CD14-positive monocyte (primary cell): ENCODE measurements around the gene GRID2. TPM values are rescaled to one million over a fixed set of nuclear protein-coding genes. Genes with fewer than 3 reads are reported as not detected.

ENCODE experiments used
- DNase-seq, 3 donors: peaks; one replicate each; pipeline ENCODE4 v3.0.0-alpha.2; 2011 to 2022
- H2AFZ ChIP-seq: 2 replicates; pipeline ENCODE4 v1.6.0; 2012; ENCODE audit warnings: mild to moderate bottlenecking, low read depth, low read length, inconsistent platforms; ENCODE audit not compliant: insufficient read depth, poor library complexity, severe bottlenecking
- H3K27ac ChIP-seq, 2 donors: 1 replicate in 1 of 2; 2 replicates in 1 of 2; pipeline ENCODE4 v1.5.1; 2012 to 2013; ENCODE audit warnings: low read length in 2 of 2, control low read depth in 1 of 2, inconsistent platforms in 1 of 2, low read depth in 1 of 2, mild to moderate bottlenecking in 1 of 2
- H3K27me3 ChIP-seq, 2 donors: one replicate each; pipeline versions ENCODE4 v1.6.0 to v1.6.1; 2011 to 2013; ENCODE audit warnings: low read length in 2 of 2; ENCODE audit not compliant: control insufficient read depth in 2 of 2, insufficient read depth in 2 of 2
- H3K36me3 ChIP-seq, 2 donors: replicated peaks in 1 of 2; 1 replicate in 1 of 2; 2 replicates in 1 of 2; pipeline versions ENCODE4 v1.5.1 to v1.6.1; 2012 to 2013; ENCODE audit warnings: low read length in 2 of 2, control low read depth in 1 of 2, inconsistent platforms in 1 of 2, mild to moderate bottlenecking in 1 of 2; ENCODE audit not compliant: insufficient read depth in 2 of 2, control insufficient read depth in 1 of 2
- H3K4me1 ChIP-seq, 2 donors: 1 replicate in 1 of 2; 2 replicates in 1 of 2; pipeline versions ENCODE4 v1.5.1 to v1.6.1; 2012 to 2013; ENCODE audit warnings: low read length in 2 of 2, control low read depth in 1 of 2, inconsistent platforms in 1 of 2, mild to moderate bottlenecking in 1 of 2, moderate library complexity in 1 of 2; ENCODE audit not compliant: insufficient read depth in 2 of 2, control insufficient read depth in 1 of 2
- H3K4me2 ChIP-seq: replicated peaks from 2 replicates; pipeline ENCODE3; 2012; ENCODE audit warnings: low read length, moderate library complexity, mild to moderate bottlenecking; ENCODE audit not compliant: poor library complexity, severe bottlenecking; ENCODE audit errors: extremely low read depth
- H3K4me3 ChIP-seq, 3 experiments: fragments of 200-600 bp in 1 of 3; sonication (generic) in 1 of 3; replicated peaks in 1 of 3; 1 replicate in 2 of 3; 2 replicates in 1 of 3; pipeline ENCODE4 v1.5.1; 2011 to 2013; ENCODE audit warnings: low read length in 3 of 3, mild to moderate bottlenecking in 3 of 3, control low read depth in 2 of 3, low read depth in 2 of 3, inconsistent platforms in 1 of 3, moderate library complexity in 1 of 3
- H3K79me2 ChIP-seq: 2 replicates; pipeline ENCODE4 v1.6.0; 2012; ENCODE audit warnings: mild to moderate bottlenecking, control low read depth, inconsistent platforms, low read length, moderate library complexity; ENCODE audit not compliant: insufficient read depth
- H3K9ac ChIP-seq: 2 replicates; pipeline ENCODE4 v1.6.0; 2017; ENCODE audit warnings: low read length, mild to moderate bottlenecking; ENCODE audit not compliant: insufficient read depth, poor library complexity, severe bottlenecking
- H3K9me3 ChIP-seq, 2 donors: replicated peaks in 1 of 2; 1 replicate in 1 of 2; 2 replicates in 1 of 2; pipeline versions ENCODE4 v1.5.1 to v1.6.1; 2012 to 2013; ENCODE audit warnings: low read length in 2 of 2, control low read depth in 1 of 2; ENCODE audit not compliant: control insufficient read depth in 1 of 2, insufficient read depth in 1 of 2
- H4K20me1 ChIP-seq: 2 replicates; pipeline ENCODE4 v1.6.0; 2012; ENCODE audit warnings: mild to moderate bottlenecking, low read length, control low read depth, moderate library complexity; ENCODE audit not compliant: insufficient read depth
- H3K27ac Mint-ChIP-seq, 7 donors: one replicate each; pipeline ENCODE4 v1.8.0; 2020; ENCODE audit warnings: mild to moderate bottlenecking in 7 of 7, mixed read lengths in 7 of 7, moderate library complexity in 6 of 7, inconsistent platforms in 2 of 7
- H3K27me3 Mint-ChIP-seq, 3 donors: one replicate each; pipeline ENCODE4 v1.8.0; 2021 to 2022; ENCODE audit warnings: low read depth in 3 of 3, mild to moderate bottlenecking in 3 of 3, mixed read lengths in 3 of 3, moderate library complexity in 3 of 3, inconsistent platforms in 1 of 3
- H3K36me3 Mint-ChIP-seq, 2 donors: one replicate each; pipeline ENCODE4 v1.8.0; 2020; ENCODE audit warnings: mixed read lengths in 2 of 2, inconsistent platforms in 1 of 2, mild to moderate bottlenecking in 1 of 2
- H3K4me1 Mint-ChIP-seq: one replicate; pipeline ENCODE4 v1.8.0; 2020; ENCODE audit warnings: mild to moderate bottlenecking, mixed read lengths
- H3K4me3 Mint-ChIP-seq, 2 donors: one replicate each; pipeline ENCODE4 v1.8.0; 2020; ENCODE audit warnings: mild to moderate bottlenecking in 2 of 2, mixed read lengths in 2 of 2, moderate library complexity in 1 of 2
- H3K9me3 Mint-ChIP-seq, 7 donors: one replicate each; pipeline ENCODE4 v1.8.0; 2020 to 2022; ENCODE audit warnings: mixed read lengths in 7 of 7, mild to moderate bottlenecking in 6 of 7, moderate library complexity in 6 of 7, inconsistent platforms in 2 of 7
- CTCF ChIP-seq: fragments of 200-600 bp; IDR thresholded peaks from one replicate; pipeline ENCODE4 v1.8.0; 2022; ENCODE audit warnings: antibody characterized with exemption, mild to moderate bottlenecking
- WGBS: methylation state at CpG from one replicate; pipeline ENCODE4 v1.1.5; 2013; ENCODE audit warnings: missing lambda C conversion rate; ENCODE audit not compliant: insufficient coverage; 5-methylcytosine and 5-hydroxymethylcytosine counted together
- intact Hi-C, 2 donors: fragments of 100-400 bp; cut with micrococcal nuclease; formaldehyde crosslinking; loops; one replicate each; pipeline versions ENCODE4 v1.15.0 to v1.15.1; 2023
- polyA plus RNA-seq, 3 donors: library from polyadenylated mRNA; depleted of rRNA in 1 of 3; unstranded in 2 of 3; stranded (reverse) in 1 of 3; fragments of 300-500 nt in 2 of 3; fragments of >200 nt in 1 of 3; fragmentation: Illumina TruSeq in 2 of 3; gene quantifications; 1 replicate in 2 of 3; 2 replicates in 1 of 3; pipeline ENCODE4 v1.2.3, GENCODE V29; 2012 to 2021

GRID2 gene
- polyA plus RNA-seq, 3 donors, result not detected

DNA sequence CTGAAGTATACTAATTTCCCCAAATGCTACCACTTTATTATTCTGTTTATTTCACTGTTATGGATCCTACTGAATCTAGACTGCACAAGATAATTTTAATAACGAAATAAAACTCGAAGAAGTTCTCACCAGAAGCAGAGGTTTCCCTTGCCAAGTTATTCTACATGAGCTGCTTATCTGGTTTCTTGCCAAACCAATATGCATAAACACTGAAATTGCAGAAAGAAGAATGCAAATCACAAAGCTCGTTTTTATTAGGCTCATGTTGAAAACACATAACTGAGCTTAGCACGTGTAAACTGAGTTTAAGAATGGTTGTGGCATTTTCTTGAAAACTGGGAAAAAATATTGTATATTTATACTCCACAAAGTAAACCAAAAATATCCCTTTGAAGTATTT is 35.9 kb downstream of the GRID2 start:
- no peak overlapping the region for H3K4me3 ChIP-seq
- DNase-seq, result no peak
- no peaks in the 10 kb centered on the region for H3K79me2 ChIP-seq
- no peaks in the 10 kb centered on the region for H3K4me1 ChIP-seq
- H3K27ac Mint-ChIP-seq, result no peak overlapping the region
- no peak overlapping the region for H2AFZ ChIP-seq
- no peak overlapping the region for H3K27ac ChIP-seq
- H3K4me3 Mint-ChIP-seq, result no peak overlapping the region
- TF ChIP-seq CTCF, result no peak
- H3K36me3 ChIP-seq, result no peaks in the 10 kb centered on the region
- H3K9me3 Mint-ChIP-seq, result peaks cover 0 to 1% (median 0%) of the 10 kb centered on the region in 7 donors
- H3K9ac ChIP-seq, result no peak overlapping the region
- no peaks in the 10 kb centered on the region for H4K20me1 ChIP-seq
- H3K4me2 ChIP-seq, result no peak overlapping the region
- H3K27me3 ChIP-seq, result no peaks in the 10 kb centered on the region
- no peaks in the 10 kb centered on the region for H3K27me3 Mint-ChIP-seq
- no peaks in the 10 kb centered on the region for H3K4me1 Mint-ChIP-seq
- no peaks in the 10 kb centered on the region for H3K36me3 Mint-ChIP-seq
- 100% methylated on average over 2 of the region's 4 CpGs for WGBS
- intact Hi-C loops, result no loop called here
- H3K9me3 ChIP-seq, result no peaks in the 10 kb centered on the region

DNA sequence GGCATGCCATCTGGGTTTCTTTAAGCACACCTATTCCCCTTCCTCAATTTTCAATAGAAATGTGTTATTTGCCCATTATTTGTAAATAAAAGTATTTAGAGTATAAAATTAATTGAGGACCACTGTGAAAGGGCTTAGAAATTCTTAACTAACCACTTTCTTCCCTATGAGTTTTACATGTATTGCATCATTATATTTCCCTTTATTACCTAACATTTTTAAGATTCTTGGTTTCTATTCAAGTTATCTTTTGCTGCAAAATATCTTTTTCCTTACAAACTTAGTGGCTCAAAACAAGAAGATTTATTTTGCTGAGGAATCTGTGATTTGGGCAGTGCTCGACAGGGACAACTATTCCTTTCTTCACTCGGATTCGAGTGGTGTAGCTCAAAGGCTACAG is 40.5 kb downstream of the GRID2 start:
- H4K20me1 ChIP-seq, result no peaks in the 10 kb centered on the region
- H3K79me2 ChIP-seq, result no peaks in the 10 kb centered on the region
- TF ChIP-seq CTCF, result no peak
- H3K36me3 Mint-ChIP-seq, result no peaks in the 10 kb centered on the region
- no peak overlapping the region for H3K4me2 ChIP-seq
- H2AFZ ChIP-seq, result no peak overlapping the region
- no peaks in the 10 kb centered on the region for H3K4me1 Mint-ChIP-seq
- H3K9ac ChIP-seq, result no peak overlapping the region
- WGBS, result no CpG with 5 or more reads among the region's 3 CpGs
- H3K27me3 ChIP-seq, result no peaks in the 10 kb centered on the region
- no peaks in the 10 kb centered on the region for H3K36me3 ChIP-seq
- no peaks in the 10 kb centered on the region for H3K9me3 Mint-ChIP-seq
- intact Hi-C loops, result no loop called here
- no peak overlapping the region for H3K27ac Mint-ChIP-seq
- H3K4me3 Mint-ChIP-seq, result no peak overlapping the region
- no peaks in the 10 kb centered on the region for H3K4me1 ChIP-seq
- H3K9me3 ChIP-seq, result no peaks in the 10 kb centered on the region
- H3K27me3 Mint-ChIP-seq, result no peaks in the 10 kb centered on the region
- no peak overlapping the region for H3K27ac ChIP-seq
- no peak overlapping the region for H3K4me3 ChIP-seq
- DNase-seq, result no peak
